ENCODE measurements around the gene PKDCC. TPM values are rescaled to one million over a fixed set of nuclear protein-coding genes. Genes with fewer than 3 reads are reported as not detected.

PKDCC gene
- total RNA-seq, 6 experiments from 2014 or later = not detected

DNA sequence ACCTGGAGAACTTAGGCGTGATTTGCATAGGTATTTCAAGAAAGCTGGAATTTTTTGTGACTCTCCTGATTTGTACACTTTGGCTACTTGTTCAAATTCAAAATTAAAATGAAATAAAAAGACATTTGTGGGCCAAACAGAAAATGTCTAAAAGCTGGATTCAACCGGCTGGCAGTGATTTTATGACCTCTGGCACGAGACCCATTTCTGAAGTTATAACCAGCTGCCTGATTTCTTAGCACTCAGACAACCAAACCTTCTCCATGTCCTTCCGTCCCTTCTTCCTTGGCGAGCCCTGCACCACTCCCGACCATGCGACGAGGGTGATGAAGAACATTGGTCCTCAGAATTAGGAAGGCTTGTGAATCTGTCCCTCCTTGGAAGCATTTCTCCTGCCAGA is 19.7 kb downstream of the PKDCC start:
- H3K27ac Mint-ChIP-seq = no peak overlapping the region
- H3K4me3 Mint-ChIP-seq = no peak overlapping the region
- H3K4me1 Mint-ChIP-seq (ENCODE audit: low read depth) = peaks cover 18% of the 10 kb centered on the region
- H3K9me3 Mint-ChIP-seq = no peaks in the 10 kb centered on the region
- TF ChIP-seq, protein P1, sequence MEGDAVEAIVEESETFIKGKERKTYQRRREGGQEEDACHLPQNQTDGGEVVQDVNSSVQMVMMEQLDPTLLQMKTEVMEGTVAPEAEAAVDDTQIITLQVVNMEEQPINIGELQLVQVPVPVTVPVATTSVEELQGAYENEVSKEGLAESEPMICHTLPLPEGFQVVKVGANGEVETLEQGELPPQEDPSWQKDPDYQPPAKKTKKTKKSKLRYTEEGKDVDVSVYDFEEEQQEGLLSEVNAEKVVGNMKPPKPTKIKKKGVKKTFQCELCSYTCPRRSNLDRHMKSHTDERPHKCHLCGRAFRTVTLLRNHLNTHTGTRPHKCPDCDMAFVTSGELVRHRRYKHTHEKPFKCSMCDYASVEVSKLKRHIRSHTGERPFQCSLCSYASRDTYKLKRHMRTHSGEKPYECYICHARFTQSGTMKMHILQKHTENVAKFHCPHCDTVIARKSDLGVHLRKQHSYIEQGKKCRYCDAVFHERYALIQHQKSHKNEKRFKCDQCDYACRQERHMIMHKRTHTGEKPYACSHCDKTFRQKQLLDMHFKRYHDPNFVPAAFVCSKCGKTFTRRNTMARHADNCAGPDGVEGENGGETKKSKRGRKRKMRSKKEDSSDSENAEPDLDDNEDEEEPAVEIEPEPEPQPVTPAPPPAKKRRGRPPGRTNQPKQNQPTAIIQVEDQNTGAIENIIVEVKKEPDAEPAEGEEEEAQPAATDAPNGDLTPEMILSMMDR (IDR thresholded peaks at IDR 0.05) = no peak
- no peak for DNase-seq
- no peaks in the 10 kb centered on the region for H3K36me3 Mint-ChIP-seq (ENCODE audit: low read depth)
- H3K27me3 Mint-ChIP-seq (ENCODE audit: insufficient read depth) = peaks cover 35% of the 10 kb centered on the region

- no peaks in the 10 kb centered on the region for H3K36me3 Mint-ChIP-seq (ENCODE audit: low read depth)
- H3K27me3 Mint-ChIP-seq (ENCODE audit: insufficient read depth) = peaks cover 36% of the 10 kb centered on the region
- H3K27ac Mint-ChIP-seq = no peak overlapping the region
- TF ChIP-seq, protein P1 (IDR thresholded peaks at IDR 0.05) = no peak
- H3K4me1 Mint-ChIP-seq (ENCODE audit: low read depth) = peaks cover 13% of the 10 kb centered on the region
- DNase-seq = no peak
- H3K4me3 Mint-ChIP-seq = no peak overlapping the region
- no peaks in the 10 kb centered on the region for H3K9me3 Mint-ChIP-seq
Observed at GRCh38 chr2:42068571-42069178, 20.9 kb downstream of the PKDCC start.

- TF ChIP-seq, protein P1 (IDR thresholded peaks at IDR 0.05) = no peak
- Mint-ChIP-seq H3K9me3 (no peaks in the 10 kb centered on the region), H3K4me1 (ENCODE audit: low read depth) (peaks cover 4% of the 10 kb centered on the region; the same call in 1 of the 2 replicates), H3K27ac (no peak overlapping the region), H3K36me3 (ENCODE audit: low read depth) (no peaks in the 10 kb centered on the region), H3K27me3 (ENCODE audit: insufficient read depth) (peaks cover 37% of the 10 kb centered on the region), H3K4me3 (no peak overlapping the region)
- no peak for DNase-seq
Observed at GRCh38 chr2:42069568-42069967, 21.7 kb downstream of the PKDCC start.

GRCh38 chr2:42071791-42072190 is 24.0 kb downstream of the PKDCC start:
- DNase-seq = no peak
- TF ChIP-seq, protein P1 (IDR thresholded peaks at IDR 0.05) = no peak
- no peaks in the 10 kb centered on the region for H3K36me3 Mint-ChIP-seq (ENCODE audit: low read depth)
- H3K9me3 Mint-ChIP-seq = no peaks in the 10 kb centered on the region
- H3K4me1 Mint-ChIP-seq (ENCODE audit: low read depth) = no peaks in the 10 kb centered on the region
- no peak overlapping the region for H3K27ac Mint-ChIP-seq
- no peak overlapping the region for H3K4me3 Mint-ChIP-seq
- H3K27me3 Mint-ChIP-seq (ENCODE audit: insufficient read depth) = peaks cover 39% of the 10 kb centered on the region

- DNase-seq = no peak
- Mint-ChIP-seq H3K4me1 (ENCODE audit: low read depth) (no peaks in the 10 kb centered on the region), H3K27me3 (ENCODE audit: insufficient read depth) (peaks cover 45% of the 10 kb centered on the region), H3K4me3 (no peak overlapping the region), H3K9me3 (no peaks in the 10 kb centered on the region), H3K27ac (no peak overlapping the region), H3K36me3 (ENCODE audit: low read depth) (no peaks in the 10 kb centered on the region)
- TF ChIP-seq, protein P1 (IDR thresholded peaks at IDR 0.05) = no peak
Observed at GRCh38 chr2:42072349-42073118, 24.7 kb downstream of the PKDCC start.

Measured in HFFc6 (cell line).